B cell (primary cell): Measurements from ENCODE around the gene ACER1. TPM values are rescaled to one million over a fixed set of nuclear protein-coding genes. Genes with fewer than 3 reads are reported as not detected.

ENCODE experiments used
- ATAC-seq: fragments of 200-7000 bp; cut with Tn5 transposase; one replicate; pipeline ENCODE4 v1.10.0; 2021; ENCODE audit warnings: low read depth, mild to moderate bottlenecking, moderate number of reproducible peaks, moderate library complexity
- CTCF ChIA-PET: fragments of 350-600 bp; sonication (Branson Sonifier 250); formaldehyde crosslinking; loops from one replicate; lab custom pipeline; 2021; ENCODE audit warnings: antibody characterized with exemption, inconsistent platforms; lab: Charles Lee
- POLR2A ChIA-PET: fragments of 350-600 bp; sonication (Branson Sonifier 250); formaldehyde crosslinking; loops from one replicate; lab custom pipeline; 2021; ENCODE audit warnings: antibody characterized with exemption; lab: Charles Lee
- DNase-seq: peaks from one replicate; pipeline ENCODE4 v3.0.0; 2013
- H2AFZ ChIP-seq: 2 replicates; pipeline ENCODE4 v1.6.1; 2012; ENCODE audit warnings: mild to moderate bottlenecking, low read depth, low read length; ENCODE audit not compliant: insufficient read depth, poor library complexity, severe bottlenecking
- H3K27ac ChIP-seq, 2 donors: 1 replicate in 1 of 2; 2 replicates in 1 of 2; pipeline ENCODE4 v1.5.1; 2012 to 2013; ENCODE audit warnings: low read length in 2 of 2, mild to moderate bottlenecking in 2 of 2, moderate library complexity in 1 of 2
- H3K27me3 ChIP-seq, 4 experiments: fragments of 200-600 bp in 1 of 4; sonication (generic) in 1 of 4; replicated peaks in 1 of 4; 1 replicate in 2 of 4; 2 replicates in 2 of 4; pipeline versions ENCODE4 v1.6.1 to v1.7.0; 2013 to 2016; ENCODE audit warnings: low read length in 3 of 4, mild to moderate bottlenecking in 2 of 4, mixed read lengths in 1 of 4, moderate library complexity in 1 of 4; ENCODE audit not compliant: insufficient read depth in 4 of 4, control insufficient read depth in 3 of 4; ENCODE audit errors: control extremely low read depth in 1 of 4
- H3K36me3 ChIP-seq, 2 experiments: replicated peaks in 1 of 2; 1 replicate in 1 of 2; 2 replicates in 1 of 2; pipeline versions ENCODE4 v1.6.1 to v1.7.1; 2013; ENCODE audit warnings: low read length in 1 of 2; ENCODE audit not compliant: insufficient read depth in 2 of 2, control insufficient read depth in 1 of 2; ENCODE audit errors: control extremely low read depth in 1 of 2, extremely low read depth in 1 of 2
- H3K4me1 ChIP-seq, 2 donors: fragments of 200-600 bp in 1 of 2; sonication (generic) in 1 of 2; 1 replicate in 1 of 2; 2 replicates in 1 of 2; pipeline versions ENCODE4 v1.5.1 to v1.6.1; 2013 to 2017; ENCODE audit warnings: low read length in 2 of 2; ENCODE audit not compliant: control insufficient read depth in 2 of 2, insufficient read depth in 2 of 2
- H3K4me2 ChIP-seq: replicated peaks from 2 replicates; pipeline ENCODE3; 2012; ENCODE audit warnings: mild to moderate bottlenecking, low read depth, low read length; ENCODE audit not compliant: poor library complexity, severe bottlenecking
- H3K4me3 ChIP-seq, 5 experiments: fragments of 200-600 bp in 1 of 5; sonication (generic) in 1 of 5; 1 replicate in 3 of 5; 2 replicates in 2 of 5; pipeline versions ENCODE4 v1.5.1 to v1.7.0; 2011 to 2016; ENCODE audit warnings: low read length in 4 of 5, mild to moderate bottlenecking in 4 of 5, low read depth in 2 of 5, control low read depth in 1 of 5, moderate library complexity in 1 of 5; ENCODE audit not compliant: insufficient read depth in 1 of 5; ENCODE audit errors: control extremely low read depth in 1 of 5, extremely low read depth in 1 of 5
- H3K79me2 ChIP-seq: fragments of 200-600 bp; sonication (generic); one replicate; pipeline ENCODE4 v1.6.0; 2016; ENCODE audit warnings: low read length; ENCODE audit not compliant: control insufficient read depth, insufficient read depth
- H3K9ac ChIP-seq: fragments of 200-600 bp; sonication (generic); 2 replicates; pipeline ENCODE4 v1.6.1; 2017; ENCODE audit warnings: mild to moderate bottlenecking, low read length, moderate library complexity
- H3K9me3 ChIP-seq, 3 donors: one replicate each; pipeline versions ENCODE4 v1.6.1 to v1.7.1; 2013; ENCODE audit warnings: low read length in 2 of 3; ENCODE audit not compliant: control insufficient read depth in 2 of 3, insufficient read depth in 1 of 3; ENCODE audit errors: control extremely low read depth in 1 of 3
- H4K20me1 ChIP-seq: 2 replicates; pipeline ENCODE4 v1.6.0; 2012; ENCODE audit warnings: mild to moderate bottlenecking, low read length; ENCODE audit not compliant: insufficient read depth, control insufficient read depth, poor library complexity, severe bottlenecking
- H3K27ac Mint-ChIP-seq: one replicate; pipeline ENCODE4 v1.8.0; 2021; ENCODE audit warnings: mixed read lengths
- H3K27me3 Mint-ChIP-seq: one replicate; pipeline ENCODE4 v1.8.0; 2021; ENCODE audit warnings: mixed read lengths
- H3K4me1 Mint-ChIP-seq: one replicate; pipeline ENCODE4 v1.8.0; 2021; ENCODE audit warnings: mixed read lengths
- H3K4me3 Mint-ChIP-seq: one replicate; pipeline ENCODE4 v1.8.0; 2021; ENCODE audit warnings: mixed read lengths
- H3K9me3 Mint-ChIP-seq: one replicate; pipeline ENCODE4 v1.8.0; 2022; ENCODE audit warnings: mixed read lengths; ENCODE audit not compliant: insufficient read depth
- EZH2 ChIP-seq: IDR thresholded peaks from 2 replicates; pipeline ENCODE4 v1.6.1; 2012; ENCODE audit warnings: borderline replicate concordance, low read depth, mild to moderate bottlenecking, moderate library complexity, low read length; ENCODE audit not compliant: insufficient read depth, poor library complexity, severe bottlenecking
- WGBS: methylation state at CpG from one replicate; pipeline ENCODE4 v1.1.5; 2013; ENCODE audit warnings: missing lambda C conversion rate; ENCODE audit not compliant: insufficient coverage; 5-methylcytosine and 5-hydroxymethylcytosine counted together
- intact Hi-C: fragments of 100-400 bp; cut with micrococcal nuclease; formaldehyde crosslinking; loops from one replicate; pipeline ENCODE4 v1.10.0; 2022
- polyA plus RNA-seq: library from polyadenylated mRNA; depleted of rRNA; stranded (reverse); fragments of >200 nt; gene quantifications from 2 replicates; pipeline ENCODE4 v1.2.3, GENCODE V29; 2012
- total RNA-seq, 2 donors: library from RNA; stranded (reverse); fragments of 120-200 nt in 1 of 2; gene quantifications; 1 replicate in 1 of 2; 2 replicates in 1 of 2; pipeline versions ENCODE4 v1.2.3 to v1.2.4, GENCODE V29; 2013 to 2022
- TF ChIP-seq, protein P1 (sequence below): fragments of 200-600 bp; IDR thresholded peaks from one replicate; pipeline ENCODE4 v1.8.0; 2022; ENCODE audit warnings: antibody characterized with exemption, mild to moderate bottlenecking

The ACER1 gene
- total and polyA plus RNA-seq, 2 donors (not counting 1 experiment from before 2014, with no cell fraction given) = not detected

DNA sequence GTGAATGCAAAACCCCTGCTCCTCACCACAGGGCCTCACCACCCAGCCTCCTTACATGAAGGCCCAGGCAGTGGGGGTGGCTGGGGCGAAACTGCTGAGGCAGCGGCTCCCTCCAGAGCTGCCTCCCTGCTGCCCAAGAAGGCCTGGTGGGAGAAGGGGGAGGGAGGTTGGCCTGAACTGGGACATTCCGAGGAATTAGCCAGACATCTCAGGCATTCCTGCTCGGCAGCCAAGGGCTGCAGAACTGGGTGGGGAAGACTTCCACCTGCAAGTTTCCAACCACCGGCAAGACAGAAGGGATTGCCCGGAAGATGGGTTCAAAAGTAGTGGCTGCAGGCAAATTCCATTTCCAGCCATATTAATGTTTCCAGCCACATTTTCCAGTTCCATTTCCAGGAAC, 44.6 kb upstream of the ACER1 start:
- H3K4me1 ChIP-seq = peaks cover 5 to 6% of the 10 kb centered on the region in 2 donors
- no peaks in the 10 kb centered on the region for H3K79me2 ChIP-seq
- ATAC-seq (no peak), DNase-seq (no peak)
- peaks cover 3% of the 10 kb centered on the region for H3K9me3 Mint-ChIP-seq
- H3K4me3 Mint-ChIP-seq = no peak overlapping the region
- no peak overlapping the region for H3K27ac Mint-ChIP-seq
- no peak overlapping the region for H2AFZ ChIP-seq
- intact Hi-C loops = no loop called here
- 94% methylated on average over 2 of the region's 6 CpGs for WGBS
- H3K4me1 Mint-ChIP-seq = peaks cover 5% of the 10 kb centered on the region
- H3K9ac ChIP-seq = no peak overlapping the region
- H3K9me3 ChIP-seq = peaks cover 0 to 18% (median 0%) of the 10 kb centered on the region in 3 donors
- no peaks in the 10 kb centered on the region for H4K20me1 ChIP-seq
- TF ChIP-seq, protein P1, sequence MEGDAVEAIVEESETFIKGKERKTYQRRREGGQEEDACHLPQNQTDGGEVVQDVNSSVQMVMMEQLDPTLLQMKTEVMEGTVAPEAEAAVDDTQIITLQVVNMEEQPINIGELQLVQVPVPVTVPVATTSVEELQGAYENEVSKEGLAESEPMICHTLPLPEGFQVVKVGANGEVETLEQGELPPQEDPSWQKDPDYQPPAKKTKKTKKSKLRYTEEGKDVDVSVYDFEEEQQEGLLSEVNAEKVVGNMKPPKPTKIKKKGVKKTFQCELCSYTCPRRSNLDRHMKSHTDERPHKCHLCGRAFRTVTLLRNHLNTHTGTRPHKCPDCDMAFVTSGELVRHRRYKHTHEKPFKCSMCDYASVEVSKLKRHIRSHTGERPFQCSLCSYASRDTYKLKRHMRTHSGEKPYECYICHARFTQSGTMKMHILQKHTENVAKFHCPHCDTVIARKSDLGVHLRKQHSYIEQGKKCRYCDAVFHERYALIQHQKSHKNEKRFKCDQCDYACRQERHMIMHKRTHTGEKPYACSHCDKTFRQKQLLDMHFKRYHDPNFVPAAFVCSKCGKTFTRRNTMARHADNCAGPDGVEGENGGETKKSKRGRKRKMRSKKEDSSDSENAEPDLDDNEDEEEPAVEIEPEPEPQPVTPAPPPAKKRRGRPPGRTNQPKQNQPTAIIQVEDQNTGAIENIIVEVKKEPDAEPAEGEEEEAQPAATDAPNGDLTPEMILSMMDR = no peak
- no peak for TF ChIP-seq EZH2
- no peaks in the 10 kb centered on the region for H3K27me3 Mint-ChIP-seq
- H3K36me3 ChIP-seq = peaks cover 0 to 38% of the 10 kb centered on the region in 2 experiments
- H3K27ac ChIP-seq = no peak overlapping the region
- H3K4me3 ChIP-seq = no peak overlapping the region
- no peak overlapping the region for H3K4me2 ChIP-seq
- H3K27me3 ChIP-seq = no peaks in the 10 kb centered on the region
- ChIA-PET CTCF (interaction anchor here (1.2 kb wide), 1 partner anchor 138 kb away, joined by 3 read pairs; no protein-coding TSS in a partner anchor), POLR2A (no interaction called here)

DNA sequence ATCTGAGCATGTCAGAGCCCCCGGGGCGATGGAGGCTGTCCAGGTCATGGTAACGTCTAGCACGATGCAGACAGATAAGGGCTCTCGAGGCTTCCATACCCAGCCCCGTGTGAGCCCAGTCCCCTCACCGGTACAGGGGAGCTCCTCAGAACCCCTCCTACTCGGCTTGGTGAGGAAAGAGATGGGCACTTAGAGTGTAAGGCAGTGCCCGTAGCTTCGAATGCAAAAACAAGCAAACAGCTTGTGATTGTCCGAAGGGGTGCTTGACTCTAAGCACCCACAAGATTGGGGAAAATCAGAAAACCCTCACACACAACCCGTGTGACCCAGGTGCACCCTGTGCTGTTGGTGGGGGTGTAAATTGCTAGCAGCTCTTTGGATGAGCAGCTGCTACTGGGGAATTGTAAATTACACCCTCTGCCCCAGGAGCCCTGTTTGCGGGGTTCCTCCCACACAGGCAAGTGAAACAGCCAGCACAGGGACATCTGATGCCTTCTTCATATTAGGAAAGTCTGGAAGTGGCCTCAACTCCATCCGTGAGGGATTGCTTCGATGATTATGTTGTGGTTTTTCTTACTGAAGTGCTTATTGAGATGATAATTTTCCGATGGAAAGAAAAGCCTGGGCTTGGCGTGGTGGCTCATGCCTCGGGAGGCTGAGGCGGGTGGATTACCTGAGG, 43.2 kb upstream of the ACER1 start:
- peaks cover 11% of the 10 kb centered on the region for H3K4me1 Mint-ChIP-seq
- peaks cover 0 to 18% (median 0%) of the 10 kb centered on the region in 3 donors for H3K9me3 ChIP-seq
- intact Hi-C loops = no loop called here
- no peaks in the 10 kb centered on the region for H3K79me2 ChIP-seq
- TF ChIP-seq EZH2 = no peak
- TF ChIP-seq, protein P1 = no peak
- ATAC-seq (no peak), DNase-seq (no peak)
- CTCF ChIA-PET = no interaction called here
- WGBS = 91% methylated on average over 9 of the region's 19 CpGs
- peaks cover 9 to 12% of the 10 kb centered on the region in 2 donors for H3K4me1 ChIP-seq
- H2AFZ ChIP-seq = no peak overlapping the region
- no peak overlapping the region for H3K27ac ChIP-seq
- H3K27me3 ChIP-seq = no peaks in the 10 kb centered on the region
- H3K4me2 ChIP-seq = no peak overlapping the region
- H3K27ac Mint-ChIP-seq = no peak overlapping the region
- H4K20me1 ChIP-seq = no peaks in the 10 kb centered on the region
- H3K4me3 ChIP-seq = no peak overlapping the region
- no peak overlapping the region for H3K4me3 Mint-ChIP-seq
- H3K27me3 Mint-ChIP-seq = no peaks in the 10 kb centered on the region
- H3K9ac ChIP-seq = no peak overlapping the region
- peaks cover 3% of the 10 kb centered on the region for H3K9me3 Mint-ChIP-seq
- H3K36me3 ChIP-seq = peaks cover 0 to 27% of the 10 kb centered on the region in 2 experiments
- POLR2A ChIA-PET = interaction anchor here (0.7 kb wide), 1 partner anchor 16 kb away, joined by 3 read pairs; the partner anchor contains the start of gene GTF2F1
